Right atrium auricular region (tissue), 2 donors: ENCODE results near the gene GAGE2A. TPM values are rescaled to one million over a fixed set of nuclear protein-coding genes. Genes with fewer than 3 reads are reported as not detected.
"Not testable (repeated sequence)": the region's sequence is repeated elsewhere in the genome, so short reads cannot be mapped to it uniquely, and the experiment has no call there.

Experiments used
- DNase-seq: peaks from one replicate; pipeline ENCODE4 v3.0.0-alpha.2; 2019; ENCODE audit warnings: low spot score
- H3K27ac ChIP-seq, 2 donors: fragments of 200-600 bp; sonication (generic); 1 replicate in 1 of 2; 2 replicates in 1 of 2; pipeline ENCODE4 v1.5.1; 2016 to 2019
- H3K27me3 ChIP-seq, 2 donors: fragments of 200-600 bp; sonication (generic); one replicate each; pipeline versions ENCODE4 v1.5.1 to v1.6.0; 2017 to 2019
- H3K36me3 ChIP-seq: fragments of 200-600 bp; sonication (generic); one replicate; pipeline ENCODE4 v1.5.1; 2016
- H3K4me1 ChIP-seq, 2 donors: fragments of 200-600 bp; sonication (generic); one replicate each; pipeline versions ENCODE4 v1.5.1 to v1.6.0; 2017 to 2019
- H3K4me3 ChIP-seq, 2 donors: fragments of 200-600 bp; sonication (generic); 1 replicate in 1 of 2; 2 replicates in 1 of 2; pipeline ENCODE4 v1.5.1; 2017 to 2019; ENCODE audit warnings: mild to moderate bottlenecking in 1 of 2, moderate library complexity in 1 of 2
- H3K9me3 ChIP-seq, 2 donors: fragments of 200-600 bp; sonication (generic); one replicate each; pipeline ENCODE4 v1.5.1; 2019
- total RNA-seq, 2 donors: library from RNA; depleted of rRNA; stranded (reverse); fragments of >200 nt; gene quantifications; one replicate each; pipeline ENCODE4 v1.1.0, GENCODE V29; 2016

The GAGE2A gene, protein sequence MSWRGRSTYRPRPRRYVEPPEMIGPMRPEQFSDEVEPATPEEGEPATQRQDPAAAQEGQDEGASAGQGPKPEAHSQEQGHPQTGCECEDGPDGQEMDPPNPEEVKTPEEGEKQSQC
- not detected for total RNA-seq

DNA sequence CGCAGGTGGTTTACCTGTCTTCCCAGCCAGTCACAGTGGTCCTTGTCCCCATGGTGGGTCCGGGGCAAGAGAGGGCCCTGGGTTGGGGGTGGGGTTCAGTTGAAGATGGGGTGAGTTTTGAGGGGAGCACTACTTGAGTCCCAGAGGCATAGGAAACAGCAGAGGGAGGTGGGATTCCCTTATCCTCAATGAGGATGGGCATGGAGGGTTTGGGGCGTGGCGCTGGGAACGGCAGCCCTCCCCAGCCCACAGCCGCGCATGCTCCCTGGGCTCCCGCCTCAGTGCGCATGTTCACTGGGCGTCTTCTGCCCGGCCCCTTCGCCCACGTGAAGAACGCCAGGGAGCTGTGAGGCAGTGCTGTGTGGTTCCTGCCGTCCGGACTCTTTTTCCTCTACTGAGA is at the start of gene GAGE2A:
Gene GAGE2A (plus strand): TSS at position 301 of the 400 bp plus-strand sequence. CDS start 1,155 bp downstream, outside the sequence.
- not testable (repeated sequence) for H3K9me3 ChIP-seq, H3K27ac ChIP-seq, H3K4me1 ChIP-seq, H3K27me3 ChIP-seq, H3K36me3 ChIP-seq, H3K4me3 ChIP-seq, DNase-seq

DNA sequence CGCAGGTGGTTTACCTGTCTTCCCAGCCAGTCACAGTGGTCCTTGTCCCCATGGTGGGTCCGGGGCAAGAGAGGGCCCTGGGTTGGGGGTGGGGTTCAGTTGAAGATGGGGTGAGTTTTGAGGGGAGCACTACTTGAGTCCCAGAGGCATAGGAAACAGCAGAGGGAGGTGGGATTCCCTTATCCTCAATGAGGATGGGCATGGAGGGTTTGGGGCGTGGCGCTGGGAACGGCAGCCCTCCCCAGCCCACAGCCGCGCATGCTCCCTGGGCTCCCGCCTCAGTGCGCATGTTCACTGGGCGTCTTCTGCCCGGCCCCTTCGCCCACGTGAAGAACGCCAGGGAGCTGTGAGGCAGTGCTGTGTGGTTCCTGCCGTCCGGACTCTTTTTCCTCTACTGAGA is 47.9 kb upstream of the GAGE2A start, which contains the start of gene GAGE12D:
Gene GAGE12D (plus strand): TSS at position 301 of the 400 bp plus-strand sequence. CDS start 1,155 bp downstream, outside the sequence.
- H3K36me3 ChIP-seq, H3K4me3 ChIP-seq, H3K27me3 ChIP-seq, DNase-seq, H3K9me3 ChIP-seq, H3K4me1 ChIP-seq, H3K27ac ChIP-seq: not testable (repeated sequence)

DNA sequence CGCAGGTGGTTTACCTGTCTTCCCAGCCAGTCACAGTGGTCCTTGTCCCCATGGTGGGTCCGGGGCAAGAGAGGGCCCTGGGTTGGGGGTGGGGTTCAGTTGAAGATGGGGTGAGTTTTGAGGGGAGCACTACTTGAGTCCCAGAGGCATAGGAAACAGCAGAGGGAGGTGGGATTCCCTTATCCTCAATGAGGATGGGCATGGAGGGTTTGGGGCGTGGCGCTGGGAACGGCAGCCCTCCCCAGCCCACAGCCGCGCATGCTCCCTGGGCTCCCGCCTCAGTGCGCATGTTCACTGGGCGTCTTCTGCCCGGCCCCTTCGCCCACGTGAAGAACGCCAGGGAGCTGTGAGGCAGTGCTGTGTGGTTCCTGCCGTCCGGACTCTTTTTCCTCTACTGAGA is 38.3 kb upstream of the GAGE2A start, which contains the start of gene GAGE12E:
Gene GAGE12E (plus strand): TSS at position 301 of the 400 bp plus-strand sequence. CDS start 1,155 bp downstream, outside the sequence.
- not testable (repeated sequence) for H3K9me3 ChIP-seq, H3K36me3 ChIP-seq, H3K4me3 ChIP-seq, H3K4me1 ChIP-seq, DNase-seq, H3K27ac ChIP-seq, H3K27me3 ChIP-seq

- H3K9me3 ChIP-seq, H3K36me3 ChIP-seq, DNase-seq, H3K27me3 ChIP-seq, H3K27ac ChIP-seq, H3K4me3 ChIP-seq, H3K4me1 ChIP-seq: not testable (repeated sequence)
These were observed 28.8 kb upstream of the GAGE2A start, which contains the start of gene GAGE12F for GRCh38 chrX:49560542-49560941. GAGE12F (plus strand) TSS chrX:49560842; CDS start chrX:49561997, 1,155 bp downstream.

DNA sequence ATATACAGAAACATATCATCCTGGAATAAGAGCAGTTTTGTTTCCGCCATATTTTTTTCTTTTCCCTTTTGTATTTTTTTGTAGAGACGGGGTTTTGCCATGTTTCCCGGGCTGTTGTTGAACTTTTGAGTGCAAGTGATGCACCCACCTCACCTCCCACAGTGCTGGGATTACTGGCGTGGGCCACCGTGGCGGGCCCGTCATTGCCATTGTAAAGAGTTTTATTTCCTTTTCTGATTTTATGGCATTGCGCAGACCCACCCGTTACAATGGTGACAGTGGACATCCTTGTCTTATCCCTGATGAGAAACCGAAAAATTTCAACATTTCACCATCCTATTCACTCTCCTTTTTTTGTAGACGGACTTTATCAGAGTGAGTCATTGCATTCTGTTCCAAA is 20.6 kb upstream of the GAGE2A start:
- H3K4me1 ChIP-seq, H3K27me3 ChIP-seq, DNase-seq, H3K4me3 ChIP-seq, H3K9me3 ChIP-seq, H3K27ac ChIP-seq, H3K36me3 ChIP-seq: not testable (repeated sequence)

GRCh38 chrX:49569152-49569551 is 20.1 kb upstream of the GAGE2A start:
- H3K4me1 ChIP-seq, H3K27ac ChIP-seq, DNase-seq, H3K27me3 ChIP-seq, H3K4me3 ChIP-seq, H3K9me3 ChIP-seq, H3K36me3 ChIP-seq: not testable (repeated sequence)

DNA sequence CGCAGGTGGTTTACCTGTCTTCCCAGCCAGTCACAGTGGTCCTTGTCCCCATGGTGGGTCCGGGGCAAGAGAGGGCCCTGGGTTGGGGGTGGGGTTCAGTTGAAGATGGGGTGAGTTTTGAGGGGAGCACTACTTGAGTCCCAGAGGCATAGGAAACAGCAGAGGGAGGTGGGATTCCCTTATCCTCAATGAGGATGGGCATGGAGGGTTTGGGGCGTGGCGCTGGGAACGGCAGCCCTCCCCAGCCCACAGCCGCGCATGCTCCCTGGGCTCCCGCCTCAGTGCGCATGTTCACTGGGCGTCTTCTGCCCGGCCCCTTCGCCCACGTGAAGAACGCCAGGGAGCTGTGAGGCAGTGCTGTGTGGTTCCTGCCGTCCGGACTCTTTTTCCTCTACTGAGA is 19.2 kb upstream of the GAGE2A start, which contains the start of gene GAGE12G:
Gene GAGE12G (plus strand): TSS at position 301 of the 400 bp plus-strand sequence. CDS start 1,155 bp downstream, outside the sequence.
- H3K9me3 ChIP-seq, H3K27me3 ChIP-seq, H3K4me3 ChIP-seq, H3K4me1 ChIP-seq, H3K36me3 ChIP-seq, DNase-seq, H3K27ac ChIP-seq: not testable (repeated sequence)

DNA sequence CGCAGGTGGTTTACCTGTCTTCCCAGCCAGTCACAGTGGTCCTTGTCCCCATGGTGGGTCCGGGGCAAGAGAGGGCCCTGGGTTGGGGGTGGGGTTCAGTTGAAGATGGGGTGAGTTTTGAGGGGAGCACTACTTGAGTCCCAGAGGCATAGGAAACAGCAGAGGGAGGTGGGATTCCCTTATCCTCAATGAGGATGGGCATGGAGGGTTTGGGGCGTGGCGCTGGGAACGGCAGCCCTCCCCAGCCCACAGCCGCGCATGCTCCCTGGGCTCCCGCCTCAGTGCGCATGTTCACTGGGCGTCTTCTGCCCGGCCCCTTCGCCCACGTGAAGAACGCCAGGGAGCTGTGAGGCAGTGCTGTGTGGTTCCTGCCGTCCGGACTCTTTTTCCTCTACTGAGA is 9.6 kb upstream of the GAGE2A start, which contains the start of gene GAGE12H:
Gene GAGE12H (plus strand): TSS at position 301 of the 400 bp plus-strand sequence. CDS start 1,155 bp downstream, outside the sequence.
- DNase-seq, H3K9me3 ChIP-seq, H3K4me1 ChIP-seq, H3K27me3 ChIP-seq, H3K4me3 ChIP-seq, H3K36me3 ChIP-seq, H3K27ac ChIP-seq: not testable (repeated sequence)

DNA sequence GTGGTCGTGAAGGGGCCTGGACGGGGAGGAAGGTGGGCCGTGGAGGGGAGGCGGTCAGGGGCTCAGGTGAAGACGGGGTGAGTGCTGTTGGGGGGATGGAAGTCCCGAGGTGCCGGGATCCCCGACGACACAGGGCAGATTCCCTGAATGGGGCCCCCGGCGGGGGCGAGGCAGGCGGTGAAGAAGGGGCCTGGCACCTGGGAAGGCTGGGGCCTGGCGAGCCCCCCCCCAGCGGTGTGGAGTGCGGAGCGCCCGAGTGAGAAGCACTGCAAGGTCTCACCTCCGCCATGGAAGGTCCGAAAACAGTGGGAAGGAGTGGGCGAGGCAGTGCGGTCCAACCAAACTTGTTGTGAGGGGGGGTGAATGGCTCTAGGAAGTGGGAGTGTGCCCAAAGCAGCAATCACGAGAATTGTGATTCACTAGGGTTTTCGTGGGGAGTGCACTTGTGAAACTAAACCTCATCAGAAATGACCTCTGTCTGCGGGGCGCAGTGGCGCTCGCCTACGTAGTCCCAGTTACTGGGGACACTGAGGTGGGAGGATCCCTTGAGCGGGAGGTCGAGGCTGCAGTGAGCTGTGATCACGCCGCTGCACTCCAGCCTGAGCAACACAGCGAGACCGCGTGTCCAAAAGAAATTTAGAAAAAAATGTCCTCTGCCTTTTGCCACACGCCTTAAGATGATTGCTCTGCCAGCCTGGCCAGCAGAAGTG is 628 bp downstream of the GAGE2A start:
- H3K36me3 ChIP-seq, H3K4me1 ChIP-seq, H3K27me3 ChIP-seq, H3K4me3 ChIP-seq, H3K9me3 ChIP-seq, H3K27ac ChIP-seq: not testable (repeated sequence)
- peak; percentile 62 for DNase-seq

DNA sequence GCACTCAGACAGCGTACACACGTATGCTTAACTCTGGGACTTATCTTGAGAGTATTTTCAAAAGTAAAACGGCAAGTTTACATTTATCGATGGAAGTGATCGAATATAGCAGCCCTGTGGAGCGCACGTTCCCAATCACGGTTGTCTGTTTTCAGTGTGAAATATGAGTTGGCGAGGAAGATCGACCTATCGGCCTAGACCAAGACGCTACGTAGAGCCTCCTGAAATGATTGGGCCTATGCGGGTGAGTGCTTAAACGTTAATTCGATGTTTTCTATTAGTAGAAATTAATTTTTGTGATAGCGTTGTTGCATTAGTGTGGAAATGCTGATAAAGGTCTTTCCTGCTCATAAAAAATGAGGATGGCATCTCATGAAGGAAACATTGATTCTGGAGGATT is 1.2 kb downstream of the GAGE2A start:
- not testable (repeated sequence) for H3K4me3 ChIP-seq, DNase-seq, H3K9me3 ChIP-seq, H3K4me1 ChIP-seq, H3K27me3 ChIP-seq, H3K27ac ChIP-seq, H3K36me3 ChIP-seq

DNA sequence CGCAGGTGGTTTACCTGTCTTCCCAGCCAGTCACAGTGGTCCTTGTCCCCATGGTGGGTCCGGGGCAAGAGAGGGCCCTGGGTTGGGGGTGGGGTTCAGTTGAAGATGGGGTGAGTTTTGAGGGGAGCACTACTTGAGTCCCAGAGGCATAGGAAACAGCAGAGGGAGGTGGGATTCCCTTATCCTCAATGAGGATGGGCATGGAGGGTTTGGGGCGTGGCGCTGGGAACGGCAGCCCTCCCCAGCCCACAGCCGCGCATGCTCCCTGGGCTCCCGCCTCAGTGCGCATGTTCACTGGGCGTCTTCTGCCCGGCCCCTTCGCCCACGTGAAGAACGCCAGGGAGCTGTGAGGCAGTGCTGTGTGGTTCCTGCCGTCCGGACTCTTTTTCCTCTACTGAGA is 9.4 kb downstream of the GAGE2A start, which contains the start of gene GAGE1:
Gene GAGE1 (plus strand): TSS at position 301 of the 400 bp plus-strand sequence. CDS start 1,155 bp downstream, outside the sequence.
- H3K4me3 ChIP-seq, H3K9me3 ChIP-seq, H3K27ac ChIP-seq, H3K27me3 ChIP-seq, H3K36me3 ChIP-seq, H3K4me1 ChIP-seq, DNase-seq: not testable (repeated sequence)
